Choroid plexus epithelial cell (primary cell): Measurements from ENCODE around the gene NR2F1.

Experiments used
- DNase-seq: peaks from one replicate; pipeline ENCODE4 v3.0.0-alpha.2; 2010; ENCODE audit warnings: low read depth
- H3K4me3 ChIP-seq: 2 replicates; pipeline ENCODE4 v1.5.1; 2011; ENCODE audit warnings: low read depth, mild to moderate bottlenecking, control low read depth, low read length, moderate library complexity
- CTCF ChIP-seq: conservative IDR thresholded peaks from 2 replicates; pipeline ENCODE4 v1.5.1; 2011; ENCODE audit warnings: low read depth, mild to moderate bottlenecking, control low read depth, inconsistent platforms, low read length, moderate library complexity

NR2F1 gene

GRCh38 chr5:93599399-93600120, 16.5 kb downstream of the NR2F1 start:
- H3K4me3 ChIP-seq, result peak overlapping the region; percentile 36
- peak; percentile 6 for TF ChIP-seq CTCF
- peak; percentile 90 for DNase-seq

- H3K4me3 ChIP-seq, result peak overlapping the region; percentile 53
- TF ChIP-seq CTCF, result no peak
- DNase-seq, result peak; percentile 86
Observed at GRCh38 chr5:93600409-93601070, 17.5 kb downstream of the NR2F1 start.

- H3K4me3 ChIP-seq, result peak overlapping the region; percentile 53
- DNase-seq, result peak; percentile 90
- no peak for TF ChIP-seq CTCF
Observed at GRCh38 chr5:93601071-93601801, 18.2 kb downstream of the NR2F1 start.

- H3K4me3 ChIP-seq, result peak overlapping the region; percentile 53
- no peak for TF ChIP-seq CTCF
- DNase-seq, result peak; percentile 52
Observed at GRCh38 chr5:93601802-93602155, 18.8 kb downstream of the NR2F1 start.

- no peak for TF ChIP-seq CTCF
- peak; percentile 64 for DNase-seq
- peak overlapping the region; percentile 53 for H3K4me3 ChIP-seq
Observed at GRCh38 chr5:93602241-93603077, 19.4 kb downstream of the NR2F1 start.

GRCh38 chr5:93603078-93603792, 20.2 kb downstream of the NR2F1 start:
- TF ChIP-seq CTCF, result no peak
- peak overlapping the region; percentile 62 for H3K4me3 ChIP-seq

More at GRCh38 chr5:93603078-93603792, 20.2 kb downstream of the NR2F1 start:
- DNase-seq, result peak; percentile 69
